Parathyroid adenoma (tissue), 2 donors: ENCODE data around the gene HGF.

ENCODE experiments used
- H2AFZ ChIP-seq: fragments of 300-600 bp; sonication (generic); one replicate; pipeline ENCODE4 v1.7.0; 2017; ENCODE audit warnings: antibody characterized with exemption, mild to moderate bottlenecking
- H3K27ac ChIP-seq: fragments of 300-600 bp; sonication (generic); one replicate; pipeline ENCODE4 v1.7.0; 2017
- H3K27me3 ChIP-seq: fragments of 300-600 bp; sonication (generic); one replicate; pipeline ENCODE4 v1.7.0; 2017; ENCODE audit warnings: low read length; ENCODE audit not compliant: control insufficient read depth, insufficient read depth
- H3K36me3 ChIP-seq: fragments of 300-600 bp; sonication (generic); one replicate; pipeline ENCODE4 v1.7.0; 2017; ENCODE audit warnings: low read length; ENCODE audit not compliant: control insufficient read depth, insufficient read depth
- H3K4me1 ChIP-seq: fragments of 300-600 bp; sonication (generic); one replicate; pipeline ENCODE4 v1.7.0; 2017; ENCODE audit warnings: control low read depth
- H3K4me2 ChIP-seq: fragments of 300-600 bp; sonication (generic); one replicate; pipeline ENCODE4 v1.7.0; 2017; ENCODE audit warnings: low read length
- H3K4me3 ChIP-seq: fragments of 300-600 bp; sonication (generic); one replicate; pipeline ENCODE4 v1.7.0; 2017; ENCODE audit warnings: low read depth, low read length
- H3K79me2 ChIP-seq: fragments of 300-600 bp; sonication (generic); one replicate; pipeline ENCODE4 v1.7.0; 2017; ENCODE audit warnings: control low read depth
- H3K9ac ChIP-seq: fragments of 300-600 bp; sonication (generic); one replicate; pipeline ENCODE4 v1.7.0; 2017; ENCODE audit warnings: mild to moderate bottlenecking
- H3K9me3 ChIP-seq: fragments of 300-600 bp; sonication (generic); one replicate; pipeline ENCODE4 v1.7.0; 2017; ENCODE audit warnings: low read length; ENCODE audit not compliant: control insufficient read depth
- TF ChIP-seq, protein P1 (sequence below): fragments of 300-600 bp; sonication (generic); IDR thresholded peaks from one replicate; pipeline ENCODE4 v1.7.0; 2017; ENCODE audit warnings: antibody characterized with exemption, mild to moderate bottlenecking
- donor health status: primary hyperparathyroidism.

HGF gene

GRCh38 chr7:81791568-81792518, 22.0 kb upstream of the HGF start:
- Histone ChIP-seq H2AFZ (no peak overlapping the region), H3K4me2 (no peak overlapping the region), H3K4me3 (no peak overlapping the region), H3K9me3 (no peaks in the 10 kb centered on the region), H3K4me1 (no peaks in the 10 kb centered on the region), H3K27me3 (no peaks in the 10 kb centered on the region), H3K27ac (no peak overlapping the region), H3K9ac (no peak overlapping the region), H3K79me2 (no peaks in the 10 kb centered on the region), H3K36me3 (no peaks in the 10 kb centered on the region)
- TF ChIP-seq, protein P1, sequence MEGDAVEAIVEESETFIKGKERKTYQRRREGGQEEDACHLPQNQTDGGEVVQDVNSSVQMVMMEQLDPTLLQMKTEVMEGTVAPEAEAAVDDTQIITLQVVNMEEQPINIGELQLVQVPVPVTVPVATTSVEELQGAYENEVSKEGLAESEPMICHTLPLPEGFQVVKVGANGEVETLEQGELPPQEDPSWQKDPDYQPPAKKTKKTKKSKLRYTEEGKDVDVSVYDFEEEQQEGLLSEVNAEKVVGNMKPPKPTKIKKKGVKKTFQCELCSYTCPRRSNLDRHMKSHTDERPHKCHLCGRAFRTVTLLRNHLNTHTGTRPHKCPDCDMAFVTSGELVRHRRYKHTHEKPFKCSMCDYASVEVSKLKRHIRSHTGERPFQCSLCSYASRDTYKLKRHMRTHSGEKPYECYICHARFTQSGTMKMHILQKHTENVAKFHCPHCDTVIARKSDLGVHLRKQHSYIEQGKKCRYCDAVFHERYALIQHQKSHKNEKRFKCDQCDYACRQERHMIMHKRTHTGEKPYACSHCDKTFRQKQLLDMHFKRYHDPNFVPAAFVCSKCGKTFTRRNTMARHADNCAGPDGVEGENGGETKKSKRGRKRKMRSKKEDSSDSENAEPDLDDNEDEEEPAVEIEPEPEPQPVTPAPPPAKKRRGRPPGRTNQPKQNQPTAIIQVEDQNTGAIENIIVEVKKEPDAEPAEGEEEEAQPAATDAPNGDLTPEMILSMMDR = no peak

DNA sequence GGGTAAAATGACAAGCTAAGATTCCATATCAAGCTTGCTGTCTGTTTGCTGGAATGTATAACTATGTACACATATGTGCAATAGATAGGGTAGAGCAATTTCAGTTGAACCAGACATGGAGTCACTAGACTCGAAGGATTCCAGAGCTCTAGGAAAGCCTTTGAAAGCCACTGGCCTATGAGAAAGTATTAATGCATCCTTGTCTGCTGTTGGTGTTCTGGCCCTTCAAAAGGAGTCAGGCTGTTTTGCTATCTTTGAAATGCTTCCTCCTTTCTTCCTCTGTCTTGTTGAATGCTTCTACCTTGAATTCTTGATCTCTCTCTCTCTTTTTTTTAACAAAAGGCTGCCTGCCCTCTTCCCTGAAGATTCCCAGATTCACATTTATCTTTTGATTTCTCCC, 20.8 kb upstream of the HGF start:
- no peaks in the 10 kb centered on the region for H3K27me3 ChIP-seq
- H3K36me3 ChIP-seq = no peaks in the 10 kb centered on the region
- H3K79me2 ChIP-seq = no peaks in the 10 kb centered on the region
- H2AFZ ChIP-seq = no peak overlapping the region
- H3K4me1 ChIP-seq = no peaks in the 10 kb centered on the region
- H3K4me3 ChIP-seq = no peak overlapping the region
- no peak overlapping the region for H3K4me2 ChIP-seq
- H3K9ac ChIP-seq = no peak overlapping the region
- H3K9me3 ChIP-seq = no peaks in the 10 kb centered on the region
- TF ChIP-seq, protein P1 = no peak
- H3K27ac ChIP-seq = no peak overlapping the region

DNA sequence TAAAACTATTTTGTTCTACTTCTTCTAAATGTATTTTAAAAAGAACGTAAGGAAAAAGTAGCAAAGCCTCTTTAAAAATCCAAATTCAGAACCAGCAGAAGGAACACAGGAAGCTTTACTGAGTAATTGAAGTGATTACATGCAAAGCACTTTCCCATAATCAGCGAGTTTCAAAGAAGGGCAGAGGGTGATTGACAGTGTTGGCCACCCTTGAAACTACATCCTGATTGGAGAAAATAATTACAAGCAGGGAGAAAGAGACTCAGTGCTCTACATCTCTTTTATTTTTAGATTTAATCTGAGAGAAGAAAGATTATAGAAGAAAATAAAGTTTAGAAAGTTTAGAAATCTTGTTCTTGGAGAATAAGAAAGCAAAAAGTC, 20.3 kb upstream of the HGF start:
- H3K9me3 ChIP-seq = no peaks in the 10 kb centered on the region
- no peak overlapping the region for H3K27ac ChIP-seq
- no peaks in the 10 kb centered on the region for H3K27me3 ChIP-seq
- H3K36me3 ChIP-seq = no peaks in the 10 kb centered on the region
- H2AFZ ChIP-seq = no peak overlapping the region
- no peaks in the 10 kb centered on the region for H3K79me2 ChIP-seq
- H3K4me3 ChIP-seq = no peak overlapping the region
- H3K4me1 ChIP-seq = no peaks in the 10 kb centered on the region
- no peak overlapping the region for H3K4me2 ChIP-seq
- H3K9ac ChIP-seq = no peak overlapping the region
- TF ChIP-seq, protein P1 = no peak

DNA sequence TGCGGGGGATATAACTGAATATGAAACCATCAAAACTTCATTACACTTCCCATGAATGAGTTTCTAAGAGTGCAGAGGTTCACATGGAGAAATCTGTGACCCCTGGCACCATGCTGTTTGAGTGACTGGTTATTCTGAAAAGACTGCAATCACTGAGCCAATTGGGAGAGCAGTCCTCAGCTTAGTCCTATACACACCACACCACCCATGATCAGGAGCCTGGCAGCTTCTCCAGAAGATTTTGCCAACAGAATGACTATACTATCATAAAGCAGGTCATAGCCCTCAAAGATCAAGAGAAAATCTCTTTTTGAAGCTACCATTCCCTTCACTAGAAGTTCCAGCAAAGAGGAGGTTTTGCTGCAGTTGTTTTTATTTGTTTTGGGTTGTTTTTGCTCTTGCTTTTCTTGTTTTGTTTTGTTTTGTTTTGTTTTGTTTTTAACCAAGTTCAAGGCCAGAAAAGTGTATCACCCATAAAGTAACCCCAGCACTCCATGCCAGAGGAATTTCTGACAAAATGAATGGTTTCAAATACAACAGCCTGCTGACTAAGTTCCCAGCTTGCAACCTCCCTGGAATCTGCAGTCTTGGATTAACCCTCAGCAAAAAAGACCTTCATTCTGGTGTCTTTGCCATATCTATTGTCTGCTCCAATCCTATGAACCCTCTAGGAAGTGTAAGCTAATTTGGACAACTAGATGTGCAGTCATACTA, 19.7 kb upstream of the HGF start:
- Histone ChIP-seq H3K27me3 (no peaks in the 10 kb centered on the region), H3K36me3 (no peaks in the 10 kb centered on the region), H3K9ac (no peak overlapping the region), H3K9me3 (no peaks in the 10 kb centered on the region), H3K4me2 (no peak overlapping the region), H2AFZ (no peak overlapping the region), H3K79me2 (no peaks in the 10 kb centered on the region), H3K4me1 (no peaks in the 10 kb centered on the region), H3K27ac (no peak overlapping the region), H3K4me3 (no peak overlapping the region)
- TF ChIP-seq, protein P1 = no peak
